Measurements from ENCODE around the gene GIPC2. TPM values are rescaled to one million over a fixed set of nuclear protein-coding genes. Genes with fewer than 3 reads are reported as not detected.

The GIPC2 gene
- total and polyA plus RNA-seq, 2 of the 4 experiments (the other 2 are of a cell fraction) = 0.07 to 0.18 TPM

GRCh38 chr1:78170859-78171258, 125.1 kb downstream of the GIPC2 start:
- no peak overlapping the region for H2AK9ac ChIP-seq (replicated peaks; ENCODE audit: low read depth, low read length, poor library complexity)
- no peak overlapping the region for H3K23ac ChIP-seq (ENCODE audit: low read depth, low read length)
- dilution Hi-C loops (cut with HindIII; ENCODE audit: low sequenced_read_pairs, unreplicated experiment) = no loop called here
- no peak overlapping the region for H3K56ac ChIP-seq (ENCODE audit: extremely low read depth, insufficient read depth, low read length)
- in situ Hi-C loops (cut with MboI; ENCODE audit: low sequenced_read_pairs) = no loop called here
- H3K27ac ChIP-seq (ENCODE audit: insufficient read depth, low read length) = no peak overlapping the region
- CTCF ChIA-PET = interaction anchor here (1.3 kb wide), 1 partner anchor 163 kb away, joined by 3 read pairs; no protein-coding TSS in a partner anchor
- H3K9me3 ChIP-seq (ENCODE audit: control insufficient read depth, insufficient read depth, low read length) = no peaks in the 10 kb centered on the region
- no peak overlapping the region for H2AK5ac ChIP-seq (ENCODE audit: low read depth, low read length)
- H2BK120ac ChIP-seq (ENCODE audit: low read depth, low read length) = peak overlapping the region; percentile 7; the same call in 1 of the 2 replicates
- intact Hi-C loops (cut with micrococcal nuclease) = no loop called here
- H3K36me3 ChIP-seq (ENCODE audit: control insufficient read depth, insufficient read depth, low read length) = no peaks in the 10 kb centered on the region
- TF ChIP-seq, protein P1, sequence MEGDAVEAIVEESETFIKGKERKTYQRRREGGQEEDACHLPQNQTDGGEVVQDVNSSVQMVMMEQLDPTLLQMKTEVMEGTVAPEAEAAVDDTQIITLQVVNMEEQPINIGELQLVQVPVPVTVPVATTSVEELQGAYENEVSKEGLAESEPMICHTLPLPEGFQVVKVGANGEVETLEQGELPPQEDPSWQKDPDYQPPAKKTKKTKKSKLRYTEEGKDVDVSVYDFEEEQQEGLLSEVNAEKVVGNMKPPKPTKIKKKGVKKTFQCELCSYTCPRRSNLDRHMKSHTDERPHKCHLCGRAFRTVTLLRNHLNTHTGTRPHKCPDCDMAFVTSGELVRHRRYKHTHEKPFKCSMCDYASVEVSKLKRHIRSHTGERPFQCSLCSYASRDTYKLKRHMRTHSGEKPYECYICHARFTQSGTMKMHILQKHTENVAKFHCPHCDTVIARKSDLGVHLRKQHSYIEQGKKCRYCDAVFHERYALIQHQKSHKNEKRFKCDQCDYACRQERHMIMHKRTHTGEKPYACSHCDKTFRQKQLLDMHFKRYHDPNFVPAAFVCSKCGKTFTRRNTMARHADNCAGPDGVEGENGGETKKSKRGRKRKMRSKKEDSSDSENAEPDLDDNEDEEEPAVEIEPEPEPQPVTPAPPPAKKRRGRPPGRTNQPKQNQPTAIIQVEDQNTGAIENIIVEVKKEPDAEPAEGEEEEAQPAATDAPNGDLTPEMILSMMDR (conservative IDR thresholded peaks at IDR 0.05; ENCODE audit: low read depth, low read length) = no peak
- TF ChIP-seq, protein P2, sequence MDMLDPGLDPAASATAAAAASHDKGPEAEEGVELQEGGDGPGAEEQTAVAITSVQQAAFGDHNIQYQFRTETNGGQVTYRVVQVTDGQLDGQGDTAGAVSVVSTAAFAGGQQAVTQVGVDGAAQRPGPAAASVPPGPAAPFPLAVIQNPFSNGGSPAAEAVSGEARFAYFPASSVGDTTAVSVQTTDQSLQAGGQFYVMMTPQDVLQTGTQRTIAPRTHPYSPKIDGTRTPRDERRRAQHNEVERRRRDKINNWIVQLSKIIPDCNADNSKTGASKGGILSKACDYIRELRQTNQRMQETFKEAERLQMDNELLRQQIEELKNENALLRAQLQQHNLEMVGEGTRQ (IDR thresholded peaks at IDR 0.05; ENCODE audit: low read depth, low read length) = no peak
- TF ChIP-seq CEBPB (IDR thresholded peaks at IDR 0.05; ENCODE audit: low read depth, low read length) (no peak), POLR2A (IDR thresholded peaks at IDR 0.05; ENCODE audit: low read depth, low read length) (no peak), BHLHE40 (IDR thresholded peaks at IDR 0.05; ENCODE audit: low read depth, low read length) (no peak)
- no peak overlapping the region for H2AFZ ChIP-seq (replicated peaks; ENCODE audit: low read length, poor library complexity)
- no peaks in the 10 kb centered on the region for H3K79me1 ChIP-seq (ENCODE audit: low read depth in 1 of 2, low read length in 2 of 2)
- H4K5ac ChIP-seq (ENCODE audit: low read depth, low read length) = peak overlapping the region; percentile 56; the same call in 1 of the 2 replicates
- H3K4me3 ChIP-seq (ENCODE audit: insufficient read depth, low read depth, low read length) = no peak overlapping the region
- peak overlapping the region; percentile 58; the same call in 1 of the 2 replicates for H3K18ac ChIP-seq (ENCODE audit: low read depth, low read length)
- ATAC-seq (ENCODE audit: low read depth) (no peak), DNase-seq (no peak)
- no peak overlapping the region for H3K4me2 ChIP-seq (ENCODE audit: low read depth, low read length)
- POLR2A ChIA-PET (ENCODE audit: unreplicated experiment) = no interaction called here
- H3K4me1 ChIP-seq (ENCODE audit: control insufficient read depth, insufficient read depth, low read length) = peaks cover 7% of the 10 kb centered on the region
- no peak overlapping the region for H3K9ac ChIP-seq (ENCODE audit: low read depth, low read length)
- no peaks in the 10 kb centered on the region for H4K20me1 ChIP-seq (ENCODE audit: insufficient read depth, low read length)
- no peak overlapping the region for H4K91ac ChIP-seq (ENCODE audit: insufficient read depth, low read depth, low read length)
- H2BK5ac ChIP-seq (ENCODE audit: low read depth, low read length, poor library complexity, severe bottlenecking) = no peak overlapping the region
- no peaks in the 10 kb centered on the region for H3K27me3 ChIP-seq (ENCODE audit: control insufficient read depth, insufficient read depth, low read length)
- H2BK15ac ChIP-seq (ENCODE audit: low read depth, low read length) = no peak overlapping the region
- WGBS, 2 experiments (ENCODE audit: extremely low coverage in 2 of 2, insufficient read length in 1 of 2) = no CpG with 5 or more reads among the region's 2 CpGs
- no TSS peak for BruUV-seq (replicated peaks)
- H4K8ac ChIP-seq (ENCODE audit: low read depth in 2 of 2, low read length in 2 of 2) = peak overlapping the region in 1 of 2 experiments; percentile 17; a peak in 1 of 4 replicates
- H3K9me1 ChIP-seq (ENCODE audit: insufficient read depth, low read length) = peaks cover 3% of the 10 kb centered on the region
- no peak overlapping the region for H3K4ac ChIP-seq (ENCODE audit: low read depth, low read length)
- no peak overlapping the region for H3K14ac ChIP-seq (replicated peaks; ENCODE audit: low read depth, low read length)
- peak overlapping the region; percentile 17; the same call in 1 of the 2 replicates for H2BK20ac ChIP-seq (ENCODE audit: low read depth, low read length)

Measured in IMR-90 (cell line).